ENCODE measurements around the gene NFKB2. TPM values are rescaled to one million over a fixed set of nuclear protein-coding genes. Genes with fewer than 3 reads are reported as not detected.

NFKB2 gene
- total RNA-seq, 2 donors from 2014 or later = 28.7 to 45.2 TPM

DNA sequence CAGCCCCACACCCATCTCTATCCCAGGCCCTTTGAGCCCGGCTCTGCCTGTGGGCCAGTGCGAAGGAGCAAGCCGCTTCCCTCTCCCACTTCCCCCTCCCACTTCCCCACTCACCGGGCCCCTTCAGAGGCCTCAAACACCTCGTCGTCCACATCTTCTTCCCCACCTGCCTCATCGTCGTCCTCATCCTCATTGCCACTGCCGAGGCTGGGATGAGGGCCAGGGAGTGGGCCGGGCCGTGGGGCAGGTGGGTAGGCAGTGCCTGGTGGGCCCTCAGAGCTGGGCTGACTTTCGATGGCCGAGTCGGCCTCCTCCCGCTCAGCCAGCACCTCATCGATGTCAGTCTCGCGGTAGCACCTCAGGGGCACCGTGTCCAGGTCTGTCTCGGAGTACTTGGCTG is 19.2 kb downstream of the NFKB2 start:
- Mint-ChIP-seq H3K27me3 (ENCODE audit: insufficient read depth) (peaks cover 58% of the 10 kb centered on the region), H3K4me3 (no peak overlapping the region), H3K36me3 (ENCODE audit: low read depth) (no peaks in the 10 kb centered on the region), H3K9me3 (no peaks in the 10 kb centered on the region), H3K4me1 (peaks cover 17% of the 10 kb centered on the region), H3K27ac (no peak overlapping the region)
- H3K36me3 ChIP-seq (ENCODE audit: control insufficient read depth, insufficient read depth, low read length) = no peaks in the 10 kb centered on the region
- DNase-seq = no peak
- H3K9me3 ChIP-seq (ENCODE audit: control insufficient read depth, low read length) = no peaks in the 10 kb centered on the region
- peaks cover 48% of the 10 kb centered on the region for H3K27me3 ChIP-seq (ENCODE audit: control insufficient read depth, insufficient read depth, low read length, poor library complexity, severe bottlenecking)
- no peak overlapping the region for H3K27ac ChIP-seq (ENCODE audit: low read depth, low read length)
- H3K4me1 ChIP-seq (ENCODE audit: control insufficient read depth, insufficient read depth, low read length) = peaks cover 4% of the 10 kb centered on the region
- H3K9ac ChIP-seq (ENCODE audit: extremely low read depth, low read length, poor library complexity, severe bottlenecking) = no peak overlapping the region
- WGBS, 2 experiments (ENCODE audit: insufficient coverage in 1 of 2, insufficient read length in 1 of 2) = 85 to 93% methylated on average over 6 to 20 of the region's 20 CpGs
- TF ChIP-seq, protein P1, sequence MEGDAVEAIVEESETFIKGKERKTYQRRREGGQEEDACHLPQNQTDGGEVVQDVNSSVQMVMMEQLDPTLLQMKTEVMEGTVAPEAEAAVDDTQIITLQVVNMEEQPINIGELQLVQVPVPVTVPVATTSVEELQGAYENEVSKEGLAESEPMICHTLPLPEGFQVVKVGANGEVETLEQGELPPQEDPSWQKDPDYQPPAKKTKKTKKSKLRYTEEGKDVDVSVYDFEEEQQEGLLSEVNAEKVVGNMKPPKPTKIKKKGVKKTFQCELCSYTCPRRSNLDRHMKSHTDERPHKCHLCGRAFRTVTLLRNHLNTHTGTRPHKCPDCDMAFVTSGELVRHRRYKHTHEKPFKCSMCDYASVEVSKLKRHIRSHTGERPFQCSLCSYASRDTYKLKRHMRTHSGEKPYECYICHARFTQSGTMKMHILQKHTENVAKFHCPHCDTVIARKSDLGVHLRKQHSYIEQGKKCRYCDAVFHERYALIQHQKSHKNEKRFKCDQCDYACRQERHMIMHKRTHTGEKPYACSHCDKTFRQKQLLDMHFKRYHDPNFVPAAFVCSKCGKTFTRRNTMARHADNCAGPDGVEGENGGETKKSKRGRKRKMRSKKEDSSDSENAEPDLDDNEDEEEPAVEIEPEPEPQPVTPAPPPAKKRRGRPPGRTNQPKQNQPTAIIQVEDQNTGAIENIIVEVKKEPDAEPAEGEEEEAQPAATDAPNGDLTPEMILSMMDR (conservative IDR thresholded peaks at IDR 0.05) = no peak
- no peak overlapping the region for H3K4me3 ChIP-seq (ENCODE audit: low read length)

DNA sequence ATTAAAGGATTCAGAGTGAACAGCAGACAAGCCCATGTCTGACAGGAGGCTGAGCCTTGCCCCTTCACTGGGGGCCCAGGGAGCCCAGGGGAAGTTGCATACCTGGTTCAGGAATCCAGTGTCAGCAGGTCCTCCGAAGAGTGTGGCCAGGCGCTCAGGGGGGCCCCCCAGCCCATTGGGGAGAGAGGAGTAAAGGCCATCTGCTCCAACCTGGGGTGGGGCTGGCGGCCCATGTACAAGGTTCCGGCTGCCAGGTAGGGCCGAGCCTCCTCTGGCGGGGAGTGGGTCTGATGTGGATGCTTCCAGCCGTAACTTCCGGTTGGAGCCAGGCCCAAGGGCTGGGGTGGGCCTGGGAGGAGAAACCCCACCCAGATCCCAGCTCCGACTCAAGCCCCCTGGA is 20.8 kb downstream of the NFKB2 start:
- Histone ChIP-seq H3K9me3 (ENCODE audit: control insufficient read depth, low read length) (no peaks in the 10 kb centered on the region), H3K4me3 (ENCODE audit: low read length) (no peak overlapping the region), H3K9ac (ENCODE audit: extremely low read depth, low read length, poor library complexity, severe bottlenecking) (no peak overlapping the region), H3K27me3 (ENCODE audit: control insufficient read depth, insufficient read depth, low read length, poor library complexity, severe bottlenecking) (peaks cover 33% of the 10 kb centered on the region), H3K27ac (ENCODE audit: low read depth, low read length) (no peak overlapping the region), H3K36me3 (ENCODE audit: control insufficient read depth, insufficient read depth, low read length) (no peaks in the 10 kb centered on the region), H3K4me1 (ENCODE audit: control insufficient read depth, insufficient read depth, low read length) (peaks cover 4% of the 10 kb centered on the region)
- no peak for DNase-seq
- TF ChIP-seq, protein P1 (conservative IDR thresholded peaks at IDR 0.05) = no peak
- H3K36me3 Mint-ChIP-seq (ENCODE audit: low read depth) = no peaks in the 10 kb centered on the region
- H3K27ac Mint-ChIP-seq = no peak overlapping the region
- WGBS, 2 experiments (ENCODE audit: insufficient coverage in 1 of 2, insufficient read length in 1 of 2) = 80 to 92% methylated on average over 3 to 9 of the region's 9 CpGs
- H3K27me3 Mint-ChIP-seq (ENCODE audit: insufficient read depth) = peaks cover 45% of the 10 kb centered on the region
- no peak overlapping the region for H3K4me3 Mint-ChIP-seq
- peaks cover 7% of the 10 kb centered on the region for H3K4me1 Mint-ChIP-seq
- no peaks in the 10 kb centered on the region for H3K9me3 Mint-ChIP-seq

DNA sequence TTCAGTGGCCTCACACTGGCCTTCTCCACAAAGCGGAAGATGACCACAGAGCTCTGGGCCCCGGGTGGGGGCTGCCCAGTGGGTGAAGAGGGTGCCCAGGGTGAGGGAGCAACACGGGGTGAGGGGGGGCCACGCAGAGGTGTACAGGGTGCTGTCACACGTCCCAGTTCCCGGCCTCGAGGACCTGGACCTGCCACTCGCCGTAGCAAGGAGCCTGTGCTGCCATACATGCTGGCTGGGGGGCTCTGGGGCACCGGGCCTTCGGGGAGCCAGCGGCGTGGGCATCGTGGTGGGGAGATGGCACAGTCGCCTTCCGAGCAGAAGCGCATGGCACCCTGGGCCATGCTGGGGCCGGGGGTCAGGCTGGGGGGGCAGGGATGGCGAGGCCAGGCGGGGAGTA is 21.2 kb downstream of the NFKB2 start:
- no peak overlapping the region for H3K4me3 Mint-ChIP-seq
- H3K4me3 ChIP-seq (ENCODE audit: low read length) = no peak overlapping the region
- H3K9me3 Mint-ChIP-seq = no peaks in the 10 kb centered on the region
- H3K27me3 ChIP-seq (ENCODE audit: control insufficient read depth, insufficient read depth, low read length, poor library complexity, severe bottlenecking) = peaks cover 29% of the 10 kb centered on the region
- TF ChIP-seq, protein P1 (conservative IDR thresholded peaks at IDR 0.05) = no peak
- H3K36me3 ChIP-seq (ENCODE audit: control insufficient read depth, insufficient read depth, low read length) = no peaks in the 10 kb centered on the region
- peaks cover 4% of the 10 kb centered on the region for H3K4me1 ChIP-seq (ENCODE audit: control insufficient read depth, insufficient read depth, low read length)
- 88 to 91% methylated on average over 10 to 20 of the region's 20 CpGs for WGBS, 2 experiments (ENCODE audit: insufficient coverage in 1 of 2, insufficient read length in 1 of 2)
- H3K36me3 Mint-ChIP-seq (ENCODE audit: low read depth) = no peaks in the 10 kb centered on the region
- no peak overlapping the region for H3K27ac ChIP-seq (ENCODE audit: low read depth, low read length)
- peaks cover 7% of the 10 kb centered on the region for H3K4me1 Mint-ChIP-seq
- no peak for DNase-seq
- H3K9me3 ChIP-seq (ENCODE audit: control insufficient read depth, low read length) = no peaks in the 10 kb centered on the region
- H3K9ac ChIP-seq (ENCODE audit: extremely low read depth, low read length, poor library complexity, severe bottlenecking) = no peak overlapping the region
- H3K27me3 Mint-ChIP-seq (ENCODE audit: insufficient read depth) = peaks cover 41% of the 10 kb centered on the region
- no peak overlapping the region for H3K27ac Mint-ChIP-seq
